Activated T-helper 9 cell treated with anti-CD3 and anti-CD28 coated beads, Interleukin-2, amount 50 U/mL, for 16 hours (primary cell): ENCODE results near the gene P2RY10.
"Not testable (repeated sequence)": the region's sequence is repeated elsewhere in the genome, so short reads cannot be mapped to it uniquely, and the experiment has no call there.

Source experiments
- DNase-seq: peaks from one replicate; pipeline ENCODE4 v3.0.0-alpha.2; 2020; ENCODE audit warnings: low read depth

The P2RY10 gene, protein sequence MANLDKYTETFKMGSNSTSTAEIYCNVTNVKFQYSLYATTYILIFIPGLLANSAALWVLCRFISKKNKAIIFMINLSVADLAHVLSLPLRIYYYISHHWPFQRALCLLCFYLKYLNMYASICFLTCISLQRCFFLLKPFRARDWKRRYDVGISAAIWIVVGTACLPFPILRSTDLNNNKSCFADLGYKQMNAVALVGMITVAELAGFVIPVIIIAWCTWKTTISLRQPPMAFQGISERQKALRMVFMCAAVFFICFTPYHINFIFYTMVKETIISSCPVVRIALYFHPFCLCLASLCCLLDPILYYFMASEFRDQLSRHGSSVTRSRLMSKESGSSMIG

DNA sequence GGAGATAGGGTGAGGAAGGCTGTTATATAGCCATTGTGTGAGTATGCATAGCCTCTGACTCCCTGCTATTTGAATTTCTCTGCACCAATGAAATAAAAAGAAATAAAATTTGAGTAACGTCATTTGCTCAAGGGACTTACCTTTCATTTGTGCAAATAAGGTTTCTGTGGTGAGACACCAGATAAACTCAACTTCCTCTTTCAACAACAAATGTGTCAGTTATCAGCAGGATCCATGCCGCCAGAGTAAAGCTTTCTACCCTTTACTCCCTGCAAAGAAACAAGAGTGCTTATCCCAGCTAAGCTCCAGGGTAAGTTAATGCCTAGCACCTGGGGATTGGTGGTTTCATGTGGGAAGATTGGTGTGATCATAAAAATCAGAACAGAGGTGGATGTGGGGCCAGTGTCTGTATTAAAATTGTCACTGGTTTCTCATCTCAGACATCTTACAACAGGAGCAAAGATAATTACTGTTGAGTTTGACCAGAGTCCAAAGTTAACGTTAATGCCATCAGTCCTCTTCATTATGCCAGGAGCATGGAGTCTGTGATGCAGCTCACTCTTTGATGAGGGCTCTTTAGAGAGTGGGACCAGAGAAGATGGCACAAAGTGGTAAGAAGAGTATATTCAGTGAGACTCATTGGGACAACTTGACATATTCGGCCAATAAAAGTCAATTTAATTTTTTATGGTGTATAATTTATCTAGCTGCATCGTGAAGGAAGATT, at the start of gene P2RY10:
Gene P2RY10, plus strand, starts transcription at position 206 of the 727 bp plus-strand sequence. CDS start 15,130 bp downstream, outside the sequence.
- no peak for DNase-seq

DNA sequence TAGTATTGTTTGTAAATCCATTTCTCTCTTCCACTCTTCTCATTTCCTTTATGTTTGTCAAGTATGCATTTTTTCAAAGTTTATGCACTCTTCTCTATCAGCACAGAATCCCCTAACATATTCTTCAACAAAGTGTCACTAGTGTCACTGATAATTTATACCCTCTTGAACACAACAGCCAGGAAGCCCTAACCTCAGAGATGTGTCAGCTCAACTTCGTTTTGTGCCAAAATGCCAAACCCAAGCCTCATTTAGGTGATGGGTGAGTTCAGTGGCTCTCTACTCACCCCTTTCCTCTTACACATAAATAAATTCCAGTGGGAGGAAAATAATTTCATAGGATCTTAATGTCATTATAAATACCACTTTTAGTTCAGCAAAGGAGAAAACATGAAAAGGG, 22.4 kb upstream of the P2RY10 start:
- DNase-seq: no peak

DNA sequence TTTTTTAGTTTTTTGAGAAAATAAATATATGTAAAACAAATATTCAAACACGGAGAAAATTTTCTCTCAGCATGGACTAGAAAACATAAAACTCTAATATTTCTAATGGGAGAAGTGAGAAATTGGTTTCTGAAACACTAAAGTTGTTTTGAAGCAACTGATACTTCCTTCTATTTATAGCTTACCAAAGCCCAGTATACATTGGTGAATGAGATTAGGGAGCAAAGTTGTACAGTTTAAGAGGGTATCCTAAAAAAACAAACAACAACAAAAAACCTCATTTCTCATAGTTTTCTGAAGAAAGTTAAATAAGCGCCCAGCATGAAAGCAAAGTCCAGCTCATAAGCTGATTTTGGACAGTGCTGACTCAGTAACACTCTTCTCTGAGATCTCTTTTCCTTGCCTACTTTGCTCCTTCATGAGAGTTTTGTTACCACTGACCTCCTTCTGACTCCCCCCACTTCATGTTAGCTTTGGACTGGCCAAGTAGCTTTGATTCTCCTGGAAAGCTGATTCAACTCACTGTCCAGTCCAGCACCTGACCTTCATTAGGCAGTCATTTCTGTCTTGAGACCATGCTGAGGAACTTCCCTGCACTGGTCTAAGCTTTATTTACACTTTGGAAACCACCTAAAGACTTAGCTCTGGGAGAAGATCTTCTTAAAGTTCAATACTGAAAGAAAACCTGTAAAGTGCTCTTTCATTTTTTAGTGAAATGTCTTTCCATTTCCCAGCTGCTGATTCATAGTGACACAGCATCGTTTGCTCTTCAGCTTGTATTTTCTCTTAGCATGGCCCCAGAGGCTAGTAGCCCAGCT, 21.8 kb upstream of the P2RY10 start:
- no peak for DNase-seq

DNA sequence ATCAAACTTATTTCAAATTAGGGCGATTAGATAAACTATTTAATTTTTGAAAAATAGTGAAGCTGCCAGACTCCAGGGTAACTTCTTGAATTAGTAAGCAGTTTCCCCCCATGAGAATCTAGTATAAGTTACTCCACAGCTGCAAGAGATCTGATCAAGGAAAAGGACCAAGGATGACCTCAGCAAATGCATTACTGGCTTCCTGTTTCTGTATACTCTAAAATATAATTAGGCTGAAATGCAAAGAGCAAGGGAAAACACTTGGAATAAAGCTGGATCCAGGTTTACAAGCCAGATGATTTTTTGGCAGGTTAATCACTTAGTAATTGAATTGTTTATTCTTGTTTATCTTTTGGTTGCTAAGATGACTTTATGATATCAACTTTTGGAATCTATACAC, 13.4 kb upstream of the P2RY10 start:
- no peak for DNase-seq

DNA sequence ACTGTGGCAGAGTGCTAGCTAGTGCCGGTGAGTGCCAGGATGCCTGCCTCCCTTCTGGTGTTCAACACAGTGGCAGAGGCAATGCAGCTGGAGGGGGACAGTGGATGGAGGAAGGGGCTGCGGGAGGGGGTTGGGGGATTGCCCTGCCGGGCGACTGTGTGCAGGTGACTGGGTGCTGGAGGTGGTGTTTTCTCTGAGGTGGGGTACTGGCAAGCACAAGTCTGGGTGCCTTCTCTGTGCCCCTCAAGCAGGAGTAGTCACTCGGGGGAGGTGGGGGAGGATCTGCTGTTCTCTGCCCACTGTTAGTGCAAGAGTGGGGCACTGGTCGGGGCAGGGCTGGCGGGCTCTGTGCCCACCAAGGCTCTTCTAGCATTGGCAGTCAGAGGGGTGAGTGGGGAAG, 10.3 kb upstream of the P2RY10 start:
- no peak for DNase-seq

DNA sequence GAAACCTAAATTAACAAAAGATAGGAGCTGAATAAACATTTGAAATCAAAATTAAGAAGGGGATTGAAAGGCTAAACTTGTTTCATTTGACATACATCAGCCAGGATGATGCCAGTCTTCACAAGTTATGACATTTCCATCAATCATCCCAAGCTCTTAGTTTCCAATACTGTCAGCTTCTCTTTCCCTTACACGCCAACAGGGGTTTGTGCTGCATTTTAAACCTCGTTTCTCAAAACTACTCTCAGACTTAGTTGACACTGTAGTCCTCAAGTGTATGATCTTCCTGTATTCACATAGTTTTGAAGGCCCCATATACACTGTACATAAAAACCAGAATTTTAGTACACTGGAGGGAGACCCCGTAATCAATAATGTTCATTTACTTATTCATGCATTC, 840 bp upstream of the P2RY10 start:
- no peak for DNase-seq

DNA sequence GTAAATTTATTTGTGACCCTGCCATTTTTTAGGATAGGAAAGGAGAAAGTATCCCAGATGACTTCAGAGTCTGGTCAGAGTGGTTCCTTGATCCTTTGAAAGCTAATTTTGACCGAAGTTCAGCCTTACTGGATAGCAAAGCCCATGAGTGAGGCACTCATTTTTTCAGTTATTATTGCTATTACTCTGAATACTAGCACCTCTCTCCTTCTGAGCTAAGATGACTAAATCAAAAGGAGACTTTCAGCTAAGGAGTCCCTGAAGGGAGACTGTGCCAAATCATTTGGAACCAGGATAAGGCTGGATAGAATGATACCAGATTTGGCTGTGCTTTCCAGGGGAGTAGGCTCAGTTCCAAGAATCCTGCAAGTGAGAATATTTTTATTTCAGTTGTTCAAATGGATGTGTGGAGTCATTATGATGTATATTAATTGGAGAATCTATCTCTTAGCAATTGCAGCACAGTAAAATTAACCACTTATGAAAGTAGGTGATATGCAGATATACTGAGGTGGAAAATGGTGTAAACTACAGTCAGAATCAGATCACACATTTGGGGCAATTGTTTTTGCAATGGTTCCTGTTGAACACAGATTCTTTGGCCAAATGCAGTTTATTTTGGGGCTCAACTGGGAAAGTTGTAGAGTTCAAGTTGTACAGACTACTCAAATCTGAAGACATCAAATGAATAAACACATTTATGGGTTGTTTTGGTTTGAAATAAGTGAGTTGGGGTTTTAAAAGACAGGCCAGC, 1.2 kb downstream of the P2RY10 start:
- DNase-seq: no peak

DNA sequence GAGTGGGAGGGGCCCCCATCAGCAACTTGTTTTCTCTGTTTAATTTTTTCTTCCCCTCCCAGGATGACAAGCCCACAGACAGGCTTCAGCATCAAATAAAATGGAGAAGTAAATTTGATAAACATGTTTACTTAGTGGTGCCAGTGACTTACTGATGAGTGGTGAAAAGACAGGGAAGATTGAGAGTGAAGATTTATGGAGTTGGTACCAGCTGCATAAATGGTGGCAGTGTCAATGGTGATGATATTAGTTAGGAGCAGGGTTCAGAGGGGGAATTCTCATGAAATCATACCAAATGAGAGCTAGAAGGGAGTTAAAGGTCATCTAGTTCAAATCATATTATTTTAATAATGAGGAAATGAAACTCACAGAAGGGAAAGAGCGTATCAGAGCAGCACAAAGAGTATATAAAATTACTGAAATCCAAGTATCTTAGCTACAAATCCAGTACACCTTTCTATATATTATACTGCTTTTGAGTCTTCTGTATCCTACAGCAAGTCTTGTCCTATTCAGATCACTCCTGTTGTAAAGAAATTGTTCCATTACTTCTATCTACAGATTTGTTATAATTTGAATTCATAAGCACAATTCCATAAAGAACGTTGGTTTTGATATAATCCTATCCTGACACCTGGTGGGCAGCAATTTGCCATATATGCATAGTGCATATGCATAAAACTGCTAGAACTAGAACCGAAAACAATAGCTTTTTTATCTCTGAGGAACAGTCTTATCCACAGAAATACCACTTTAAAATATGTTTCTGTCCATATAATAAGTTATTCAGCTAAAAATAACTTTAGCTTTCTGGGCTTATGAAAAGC, 5.0 kb downstream of the P2RY10 start:
- DNase-seq: no peak

DNA sequence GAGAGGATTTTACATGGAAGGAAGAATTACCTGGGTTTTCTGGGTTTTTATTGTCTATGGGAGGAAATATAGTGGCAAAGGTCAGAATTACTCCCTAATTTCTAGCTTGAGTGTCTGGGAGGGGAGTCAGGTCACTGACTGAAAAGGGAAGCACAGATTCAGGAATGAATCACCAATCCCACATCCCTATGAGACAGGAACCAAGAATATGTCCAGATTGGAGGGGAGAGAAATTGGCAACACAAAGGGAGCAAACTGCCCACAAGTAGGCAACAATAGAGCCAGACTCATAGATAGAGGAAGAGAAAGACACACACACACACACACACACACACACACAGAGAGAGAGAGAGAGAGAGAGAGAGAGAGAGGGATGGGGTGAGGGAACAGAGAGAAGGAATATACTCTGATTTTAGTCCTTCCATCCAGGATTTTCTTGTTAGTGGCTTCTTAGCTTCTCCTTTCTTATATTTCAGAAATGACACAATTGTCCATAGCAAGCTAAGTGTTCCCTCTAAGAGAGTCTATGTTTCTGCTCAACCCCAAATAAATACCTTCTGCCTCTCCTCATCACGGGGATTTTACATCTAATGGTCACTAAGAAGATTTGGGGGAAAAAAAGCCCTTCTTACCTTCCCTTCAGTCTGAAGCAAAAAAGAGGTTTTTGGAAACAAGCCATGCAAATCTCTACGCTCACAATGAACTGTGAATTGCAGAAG, 12.0 kb downstream of the P2RY10 start:
- no peak for DNase-seq

DNA sequence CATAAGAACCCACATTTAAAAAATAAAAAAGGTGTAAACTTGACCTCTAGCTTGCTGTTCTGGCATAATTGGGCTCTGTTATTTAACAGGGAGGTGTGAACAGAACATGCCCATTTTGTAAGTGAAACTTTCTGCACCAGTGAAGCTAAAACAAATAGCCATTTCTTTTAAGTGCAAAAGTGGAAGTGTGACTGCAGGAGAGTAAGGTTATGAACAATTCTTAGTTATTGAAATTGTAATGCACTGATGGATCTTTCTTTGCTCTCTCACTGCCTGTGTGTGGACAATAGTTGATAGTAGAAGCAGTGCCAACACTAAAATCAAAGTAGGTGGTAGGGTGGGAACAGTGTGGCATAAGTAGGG, 12.6 kb downstream of the P2RY10 start:
- DNase-seq: no peak

DNA sequence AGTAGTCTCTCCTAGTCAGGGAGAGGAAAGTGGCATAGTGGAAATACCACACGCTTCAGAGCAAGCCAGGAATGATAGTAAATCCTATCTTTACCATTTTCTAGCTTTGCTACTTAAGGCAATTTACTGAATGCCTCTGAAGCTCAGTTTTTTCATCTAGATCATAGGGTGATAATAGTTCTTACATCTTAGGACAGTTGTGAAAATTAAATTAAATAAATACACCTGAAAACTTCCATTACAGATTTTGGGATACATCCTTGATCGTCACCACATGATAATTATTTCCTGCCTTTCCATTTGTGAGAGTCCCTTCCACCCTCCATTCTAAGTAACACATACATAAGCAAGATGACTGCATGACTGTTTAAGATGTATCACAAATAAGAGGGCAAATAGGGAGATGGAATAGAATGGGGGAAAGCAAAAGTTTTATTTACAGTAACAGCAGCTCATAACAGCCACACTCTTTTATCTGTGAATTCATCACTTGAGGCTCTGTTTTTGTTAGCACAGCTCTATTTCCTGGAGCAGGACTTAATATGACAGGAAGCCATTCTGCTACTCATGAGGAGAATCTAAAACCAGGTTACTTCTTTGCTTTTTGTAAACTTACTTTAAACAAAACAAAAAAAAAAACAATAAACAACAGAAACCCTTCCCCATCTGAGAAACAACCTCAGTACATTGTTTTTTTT, 13.4 kb downstream of the P2RY10 start:
- no peak for DNase-seq

DNA sequence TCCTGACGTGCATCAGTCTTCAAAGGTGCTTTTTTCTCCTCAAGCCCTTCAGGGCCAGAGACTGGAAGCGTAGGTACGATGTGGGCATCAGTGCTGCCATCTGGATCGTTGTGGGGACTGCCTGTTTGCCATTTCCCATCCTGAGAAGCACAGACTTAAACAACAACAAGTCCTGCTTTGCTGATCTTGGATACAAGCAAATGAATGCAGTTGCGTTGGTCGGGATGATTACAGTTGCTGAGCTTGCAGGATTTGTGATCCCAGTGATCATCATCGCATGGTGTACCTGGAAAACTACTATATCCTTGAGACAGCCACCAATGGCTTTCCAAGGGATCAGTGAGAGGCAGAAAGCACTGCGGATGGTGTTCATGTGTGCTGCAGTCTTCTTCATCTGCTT, 15.7 kb downstream of the P2RY10 start:
- DNase-seq: no peak

DNA sequence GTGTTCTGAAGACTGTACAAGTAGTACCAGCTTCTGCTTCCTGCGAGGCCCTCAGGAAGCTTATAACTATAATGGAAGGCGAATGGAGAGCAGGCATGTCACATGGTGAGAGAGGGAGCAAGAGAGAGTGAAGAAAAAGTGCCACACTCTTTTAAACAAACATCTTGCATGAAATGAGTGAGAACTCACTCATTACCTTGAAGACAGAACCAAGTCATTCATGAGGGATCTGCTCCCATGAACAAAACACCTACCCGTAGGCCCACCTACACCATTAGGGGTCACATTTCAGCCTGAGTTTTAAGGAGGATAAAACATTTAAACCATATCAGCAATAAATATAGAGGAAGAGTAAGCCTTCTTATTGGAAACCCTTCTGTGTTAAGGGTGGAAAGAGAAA, 19.4 kb downstream of the P2RY10 start:
- no peak for DNase-seq

DNA sequence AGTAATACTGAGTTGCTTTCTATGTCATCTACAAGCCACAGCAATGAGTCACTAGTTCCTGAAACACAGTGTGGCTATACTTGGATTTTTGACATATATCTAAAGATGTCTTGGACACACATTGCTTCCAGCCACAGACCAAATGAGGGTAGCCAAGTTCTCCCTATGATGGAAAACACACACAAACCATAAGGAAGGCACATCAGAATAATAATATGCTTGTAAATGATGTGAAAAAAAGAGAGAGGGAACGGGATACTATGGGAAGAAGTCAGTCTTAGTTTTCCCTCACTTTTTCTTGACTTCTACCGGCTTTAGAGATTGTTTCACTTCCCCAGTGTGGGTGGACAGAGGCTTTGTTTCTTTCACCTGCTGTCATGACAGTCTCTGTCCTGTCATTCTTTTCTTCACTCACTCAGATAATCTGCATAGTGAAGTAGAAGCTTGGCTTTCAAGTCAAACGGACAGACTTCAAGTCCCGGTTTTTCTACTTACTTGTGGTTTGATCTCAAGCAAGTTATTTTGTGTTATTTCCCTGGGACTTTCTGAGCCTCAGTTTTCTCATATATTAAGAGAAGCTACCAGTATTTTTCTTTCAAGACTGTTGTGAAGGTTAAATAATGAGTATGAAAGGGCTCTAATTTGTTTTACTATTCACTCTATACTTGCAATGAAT, 34.7 kb downstream of the P2RY10 start:
- DNase-seq: no peak

DNA sequence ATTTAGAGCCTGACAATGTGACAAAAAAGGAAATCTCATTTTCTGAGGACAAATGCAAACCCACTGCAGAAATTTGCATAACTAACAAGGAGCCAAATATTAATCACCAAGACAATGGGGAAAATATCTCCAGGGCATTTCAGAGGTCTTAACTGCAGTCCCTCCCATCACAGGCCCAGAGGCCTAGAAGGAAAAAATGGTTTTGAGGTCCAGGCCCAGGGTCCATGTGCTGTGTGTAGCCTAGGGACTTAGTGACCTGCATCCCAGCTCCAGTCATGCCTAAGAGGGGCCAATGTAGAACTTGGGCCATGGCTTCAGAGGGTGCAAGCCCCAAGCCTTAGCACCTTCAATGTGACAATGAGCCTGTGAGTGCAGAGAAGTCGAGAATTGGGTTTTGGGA, 44.2 kb downstream of the P2RY10 start:
- DNase-seq: no peak

DNA sequence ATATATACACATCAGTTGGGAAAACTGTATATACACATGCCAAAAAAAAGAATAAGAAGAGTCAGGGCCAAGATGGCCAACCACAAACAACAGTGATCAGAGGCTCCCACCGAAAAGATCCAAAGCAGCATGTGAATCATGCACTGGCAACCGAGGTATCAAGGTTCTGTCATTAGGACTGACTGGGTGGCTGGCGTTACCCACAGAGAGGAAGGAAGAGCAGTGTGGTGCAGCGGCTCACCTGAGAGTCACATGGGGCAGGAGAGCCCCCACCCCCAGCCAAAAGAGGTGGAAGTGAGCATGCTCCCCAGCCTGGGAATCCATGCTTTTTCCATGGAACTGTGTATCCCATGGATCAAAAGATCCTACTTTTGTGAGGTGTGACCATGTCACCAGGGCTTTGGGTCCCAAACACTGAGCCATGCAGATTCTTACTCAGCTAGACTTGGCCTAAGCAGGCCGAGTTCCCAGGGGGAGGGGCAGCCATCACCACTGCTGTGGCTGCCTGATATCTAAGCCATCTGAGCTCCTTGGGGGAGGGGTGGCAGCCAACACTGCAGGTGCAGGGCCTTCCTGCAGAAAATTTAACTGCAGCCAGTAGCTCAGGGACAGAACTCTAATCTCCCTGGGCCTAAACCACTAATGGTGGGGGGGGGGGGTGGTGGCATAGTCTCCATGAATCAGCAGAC, 52.8 kb downstream of the P2RY10 start:
- DNase-seq: no peak

DNA sequence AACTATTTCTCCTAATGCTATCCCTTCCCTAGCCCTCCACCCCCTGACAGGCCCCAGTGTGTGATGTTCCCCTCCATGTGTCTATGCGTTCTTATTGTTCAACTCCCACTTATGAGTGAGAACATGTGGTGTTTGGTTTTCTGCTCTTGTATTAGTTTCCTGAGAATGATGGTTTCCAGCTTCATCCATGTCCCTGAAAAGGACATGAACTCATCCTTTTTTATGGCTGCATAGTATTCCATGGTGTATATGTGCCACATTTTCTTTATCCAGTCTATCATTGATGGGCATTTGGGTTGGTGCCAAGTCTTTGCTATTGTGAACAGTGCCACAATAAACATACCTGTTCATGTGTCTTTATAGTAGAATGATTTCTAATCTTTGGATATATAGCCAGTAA, 62.3 kb downstream of the P2RY10 start:
- DNase-seq: not testable (repeated sequence)
